Measurements from ENCODE around the gene IL3.
"Not testable (repeated sequence)": the region's sequence is repeated elsewhere in the genome, so short reads cannot be mapped to it uniquely, and the experiment has no call there.

Gene IL3

GRCh38 chr5:132103969-132104391 is 43.5 kb downstream of the IL3 start:
- TF ChIP-seq CTCF (IDR thresholded peaks at IDR 0.05; ENCODE audit: low read depth, low read length, missing control alignments) = no peak
- in situ Hi-C loops (cut with HindIII; ENCODE audit: low sequenced_read_pairs) = no loop called here
- H3K4me3 ChIP-seq (ENCODE audit: low read depth, low read length) = no peak overlapping the region

DNA sequence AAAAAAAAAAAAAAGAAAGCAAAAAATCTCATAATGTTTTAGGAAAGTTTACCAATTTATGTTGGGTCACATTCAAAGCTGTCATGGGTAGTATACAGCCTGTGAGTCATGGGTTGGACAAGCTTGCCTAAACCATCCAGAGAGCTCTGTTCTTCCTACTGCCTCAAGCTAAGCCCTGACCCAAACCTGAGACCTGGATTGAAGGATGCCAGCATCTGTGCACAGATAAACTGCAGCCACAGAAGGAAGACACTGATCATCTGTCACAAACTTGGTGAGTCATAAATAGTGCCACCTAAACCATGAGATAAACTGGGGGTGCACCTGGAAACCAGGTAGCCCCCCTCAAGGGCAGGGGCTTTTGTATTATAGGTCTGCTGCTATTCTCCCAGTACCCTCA is 44.1 kb downstream of the IL3 start:
- in situ Hi-C loops (cut with HindIII; ENCODE audit: low sequenced_read_pairs) = no loop called here
- H3K4me3 ChIP-seq (ENCODE audit: low read depth, low read length) = no peak overlapping the region
- no peak for TF ChIP-seq CTCF (IDR thresholded peaks at IDR 0.05; ENCODE audit: low read depth, low read length, missing control alignments)
- no peak for DNase-seq (ENCODE audit: low read depth)

More at GRCh38 chr5:132103969-132104391, 43.5 kb downstream of the IL3 start:
- no peak for DNase-seq (ENCODE audit: low read depth)

- no peak for TF ChIP-seq CTCF (IDR thresholded peaks at IDR 0.05; ENCODE audit: low read depth, low read length, missing control alignments)
Measured at GRCh38 chr5:132105688-132106087, 45.2 kb downstream of the IL3 start.

GRCh38 chr5:132108495-132108894 is 48.0 kb downstream of the IL3 start:
- DNase-seq (ENCODE audit: low read depth); in situ Hi-C loops (cut with HindIII; ENCODE audit: low sequenced_read_pairs): not testable (repeated sequence)

More at GRCh38 chr5:132105688-132106087, 45.2 kb downstream of the IL3 start:
- in situ Hi-C loops (cut with HindIII; ENCODE audit: low sequenced_read_pairs) = no loop called here
- DNase-seq (ENCODE audit: low read depth) = no peak
- no peak overlapping the region for H3K4me3 ChIP-seq (ENCODE audit: low read depth, low read length)

GRCh38 chr5:132108957-132109356 is 48.5 kb downstream of the IL3 start:
- H3K4me3 ChIP-seq (ENCODE audit: low read depth, low read length); DNase-seq (ENCODE audit: low read depth); in situ Hi-C loops (cut with HindIII; ENCODE audit: low sequenced_read_pairs): not testable (repeated sequence)

More at GRCh38 chr5:132108495-132108894, 48.0 kb downstream of the IL3 start:
- not testable (repeated sequence) for H3K4me3 ChIP-seq (ENCODE audit: low read depth, low read length)

DNA sequence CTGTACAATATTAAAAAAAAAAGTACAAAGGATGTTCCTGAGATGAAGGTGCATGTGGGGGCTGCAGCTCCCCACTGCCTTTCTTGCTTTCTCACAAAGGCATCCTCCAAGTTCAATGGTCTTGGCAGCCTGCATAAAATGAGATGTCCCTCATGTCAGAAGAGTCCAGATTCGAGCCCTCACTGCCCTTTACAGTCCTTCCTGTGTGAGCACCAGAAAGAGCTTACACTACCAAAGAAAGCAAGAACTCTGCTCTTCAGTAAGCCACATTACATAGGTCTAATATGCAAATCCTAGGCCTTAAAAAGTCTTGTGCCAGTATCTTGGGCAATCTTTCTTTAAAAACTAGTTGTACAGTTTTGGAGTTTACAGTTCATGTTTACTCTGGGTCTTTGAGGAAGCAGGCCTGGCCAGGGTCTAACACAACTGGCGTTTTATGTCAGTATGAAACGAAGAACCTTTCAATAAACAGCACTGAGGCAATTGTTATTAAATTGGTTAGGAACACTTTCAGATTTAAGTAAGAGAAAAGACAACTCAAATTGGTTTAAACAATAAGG is 49.1 kb downstream of the IL3 start:
- no peak for TF ChIP-seq CTCF (IDR thresholded peaks at IDR 0.05; ENCODE audit: low read depth, low read length, missing control alignments)
- DNase-seq (ENCODE audit: low read depth) = no peak
- in situ Hi-C loops (cut with HindIII; ENCODE audit: low sequenced_read_pairs) = no loop called here
- no peak overlapping the region for H3K4me3 ChIP-seq (ENCODE audit: low read depth, low read length)

DNA sequence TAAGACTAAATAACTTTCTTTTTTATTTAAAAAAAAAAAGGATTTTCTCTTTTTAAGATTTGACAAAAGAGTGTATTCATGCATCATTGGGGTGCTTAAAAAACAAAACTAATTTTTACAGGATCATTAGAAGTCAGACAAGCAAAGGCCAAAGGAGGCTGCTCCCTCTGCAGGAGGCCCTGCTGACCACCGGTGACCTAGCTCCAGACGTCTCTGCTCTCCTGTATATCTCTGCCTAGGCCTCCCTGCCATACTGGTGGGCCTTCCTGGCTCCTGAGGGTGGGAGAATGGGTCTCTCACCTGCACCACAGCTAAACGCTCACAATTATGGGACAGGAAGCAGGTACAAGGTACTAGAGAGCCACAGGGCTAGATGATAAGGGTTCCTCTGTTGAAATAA is 49.7 kb downstream of the IL3 start:
- in situ Hi-C loops (cut with HindIII; ENCODE audit: low sequenced_read_pairs) = no loop called here
- no peak for TF ChIP-seq CTCF (IDR thresholded peaks at IDR 0.05; ENCODE audit: low read depth, low read length, missing control alignments)
- no peak overlapping the region for H3K4me3 ChIP-seq (ENCODE audit: low read depth, low read length)
- no peak for DNase-seq (ENCODE audit: low read depth)

DNA sequence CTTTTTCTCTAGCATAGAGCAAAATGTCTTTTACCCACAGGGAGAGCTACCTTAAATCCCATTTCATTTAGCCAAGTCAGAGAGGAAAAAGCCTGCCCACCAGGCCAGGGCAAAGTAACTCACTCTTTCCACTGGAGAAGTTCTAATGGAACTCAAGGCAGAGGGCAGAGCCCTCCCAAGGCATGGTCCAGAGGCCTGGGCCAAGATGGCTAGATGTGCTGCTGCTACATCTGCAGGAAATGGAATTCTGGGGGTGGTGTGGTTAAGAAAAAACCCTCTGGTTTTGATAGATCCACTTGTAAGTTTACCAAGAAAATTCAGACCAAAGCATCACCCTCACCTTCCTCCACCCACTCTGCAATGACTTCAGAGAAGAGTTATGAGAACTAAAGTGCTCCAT is 50.5 kb downstream of the IL3 start:
- H3K4me3 ChIP-seq (ENCODE audit: low read depth, low read length) = no peak overlapping the region
- DNase-seq (ENCODE audit: low read depth) = no peak
- in situ Hi-C loops (cut with HindIII; ENCODE audit: low sequenced_read_pairs) = no loop called here
- no peak for TF ChIP-seq CTCF (IDR thresholded peaks at IDR 0.05; ENCODE audit: low read depth, low read length, missing control alignments)
